GM21360 (cell line): ENCODE data around the gene GPSM1.

Experiments used
- ATAC-seq: cut with Tn5 transposase; IDR thresholded peaks from one replicate; pipeline ENCODE4 v1.9.1; 2021; ENCODE audit warnings: mild to moderate bottlenecking, moderate library complexity; ENCODE audit not compliant: unreplicated experiment

The GPSM1 gene

DNA sequence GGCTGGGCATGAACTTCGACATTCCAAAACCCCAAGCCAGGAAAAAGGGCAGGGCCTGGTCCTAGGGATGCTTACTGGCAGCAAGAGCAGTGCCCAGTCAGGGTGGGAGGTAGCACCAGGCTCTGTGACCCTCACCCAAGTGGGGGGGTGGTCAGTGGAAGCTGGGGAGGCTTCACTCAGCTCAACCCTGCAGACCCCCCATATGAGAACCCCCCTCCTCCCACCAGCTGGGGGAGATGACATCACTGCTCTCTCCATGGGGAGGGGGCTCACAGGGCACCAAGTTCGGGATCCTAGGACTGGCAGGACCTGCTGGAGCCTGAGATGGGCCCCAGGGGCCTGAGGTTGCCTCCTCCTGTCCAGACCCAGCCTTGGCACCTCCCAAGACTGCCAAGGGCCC lies 31.5 kb downstream of the GPSM1 start:
- ATAC-seq = no peak

- no peak for ATAC-seq
Observed at GRCh38 chr9:136359774-136360718, 32.7 kb downstream of the GPSM1 start.

- no peak for ATAC-seq
Observed at GRCh38 chr9:136361047-136361753, 33.9 kb downstream of the GPSM1 start.

DNA sequence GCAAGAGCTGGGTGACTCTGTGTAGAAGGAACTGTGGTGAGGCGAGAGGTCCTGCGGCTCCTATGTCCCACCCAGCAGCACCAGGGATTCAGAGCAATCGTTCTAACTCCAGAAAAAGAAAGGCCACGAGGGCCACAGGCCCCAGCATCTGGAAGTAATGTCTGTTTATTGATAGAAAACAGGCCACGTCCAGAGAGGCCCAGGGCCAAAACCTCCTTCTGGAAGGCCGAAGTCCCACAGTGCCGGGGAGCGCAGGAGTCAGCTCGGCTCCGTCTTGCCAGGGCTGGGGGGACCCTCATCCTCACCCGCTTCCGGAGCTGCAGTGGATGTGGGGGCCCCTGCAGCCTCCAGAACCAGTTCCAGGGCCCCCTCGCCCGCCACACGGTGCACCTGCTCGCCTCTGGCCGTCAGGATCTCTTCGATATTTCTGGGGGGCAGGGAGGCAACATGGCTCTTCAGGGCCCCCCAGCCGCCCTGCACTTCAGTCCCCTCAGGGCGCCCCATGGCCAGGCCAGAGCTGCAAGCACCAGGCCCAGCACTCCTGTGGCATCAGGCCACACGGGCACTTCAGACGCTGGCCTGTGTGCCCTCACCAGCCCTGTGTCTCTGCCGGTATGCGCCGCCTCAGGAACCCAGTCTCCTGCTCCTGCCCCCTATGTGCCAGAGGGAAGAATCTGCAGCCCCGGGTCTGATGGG lies 34.6 kb downstream of the GPSM1 start:
- no peak for ATAC-seq

- no peak for ATAC-seq
Observed at GRCh38 chr9:136362450-136362784, 35.1 kb downstream of the GPSM1 start.

DNA sequence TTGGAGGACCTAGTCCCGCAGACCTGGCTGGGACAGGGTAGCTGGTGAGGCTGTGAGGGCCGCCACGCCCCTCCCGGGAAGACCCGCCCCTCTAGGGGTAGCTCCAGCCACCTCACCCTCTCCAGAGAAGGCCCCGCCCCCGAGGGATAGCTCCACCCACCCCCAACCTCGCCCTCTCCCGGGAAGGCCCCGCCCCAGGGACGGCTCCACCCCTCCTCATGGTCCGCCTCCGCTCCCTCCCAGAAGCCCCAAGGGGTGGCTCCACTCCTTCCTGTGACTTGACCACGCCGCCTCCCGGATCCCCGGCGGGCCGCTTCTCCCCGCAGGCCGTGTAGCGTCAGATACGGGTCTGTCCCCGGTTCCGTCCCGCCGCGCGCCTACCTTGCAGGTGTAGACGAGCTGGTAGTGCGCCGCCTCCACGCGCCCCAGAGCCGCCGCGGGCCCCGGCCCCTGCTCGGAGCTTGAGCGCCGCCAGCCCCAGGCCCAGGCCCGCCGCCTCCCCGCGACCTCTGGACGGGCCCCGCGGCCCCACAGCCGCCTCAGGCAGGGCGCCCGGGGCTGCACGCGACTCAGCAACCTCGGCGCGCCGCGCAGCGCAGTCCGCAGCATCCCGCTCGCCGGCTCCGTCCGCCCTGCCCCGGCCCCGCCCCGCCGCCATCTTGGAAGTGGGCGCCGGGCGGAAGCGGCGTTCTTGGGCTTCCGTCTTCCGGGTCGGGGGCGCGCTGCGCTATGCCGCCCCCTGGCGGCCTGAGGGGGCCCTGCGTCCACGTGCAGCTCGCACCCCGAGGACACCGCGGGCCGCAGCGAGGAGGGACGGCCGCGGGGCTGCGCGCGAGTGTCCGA lies 36.0 kb downstream of the GPSM1 start, which contains the start of gene DNLZ:
Gene DNLZ, minus strand, starts transcription at position 639 of the 843 bp plus-strand sequence. Its CDS starts 30 bp downstream, at position 609.
- ATAC-seq = peak; percentile 64

GRCh38 chr9:136363949-136364748 lies 36.8 kb downstream of the GPSM1 start:
- no peak for ATAC-seq

- no peak for ATAC-seq
Observed at GRCh38 chr9:136364942-136365774, 37.8 kb downstream of the GPSM1 start.

DNA sequence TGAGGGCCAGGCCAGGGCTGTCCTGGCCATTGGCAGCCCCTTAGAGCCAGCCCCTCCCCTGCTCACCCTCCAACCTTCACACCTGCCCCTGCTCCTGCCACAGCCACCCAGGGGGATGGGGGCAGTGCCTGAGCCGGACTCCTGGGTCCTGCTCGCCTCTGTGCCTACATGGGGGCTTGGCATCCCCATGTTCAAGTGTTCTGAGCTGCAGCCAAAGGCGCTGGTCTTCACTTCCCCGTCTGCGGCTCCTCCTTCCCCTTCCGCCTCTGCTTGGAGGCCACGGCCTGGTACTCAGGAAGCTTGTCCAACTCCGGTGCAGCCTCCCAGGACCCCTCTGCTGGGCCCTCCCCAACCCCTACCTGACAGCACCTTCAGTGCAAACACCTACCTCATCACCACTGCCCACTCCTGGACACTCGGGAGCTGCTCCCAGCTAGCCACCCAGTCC lies 38.5 kb downstream of the GPSM1 start:
- no peak for ATAC-seq

- ATAC-seq = no peak
Observed at GRCh38 chr9:136366826-136367225, 39.5 kb downstream of the GPSM1 start.

- ATAC-seq = no peak
Observed at GRCh38 chr9:136367296-136368145, 40.2 kb downstream of the GPSM1 start.

GRCh38 chr9:136368190-136368589 lies 40.9 kb downstream of the GPSM1 start:
- ATAC-seq = no peak

GRCh38 chr9:136370037-136370436 lies 42.7 kb downstream of the GPSM1 start:
- ATAC-seq = no peak

DNA sequence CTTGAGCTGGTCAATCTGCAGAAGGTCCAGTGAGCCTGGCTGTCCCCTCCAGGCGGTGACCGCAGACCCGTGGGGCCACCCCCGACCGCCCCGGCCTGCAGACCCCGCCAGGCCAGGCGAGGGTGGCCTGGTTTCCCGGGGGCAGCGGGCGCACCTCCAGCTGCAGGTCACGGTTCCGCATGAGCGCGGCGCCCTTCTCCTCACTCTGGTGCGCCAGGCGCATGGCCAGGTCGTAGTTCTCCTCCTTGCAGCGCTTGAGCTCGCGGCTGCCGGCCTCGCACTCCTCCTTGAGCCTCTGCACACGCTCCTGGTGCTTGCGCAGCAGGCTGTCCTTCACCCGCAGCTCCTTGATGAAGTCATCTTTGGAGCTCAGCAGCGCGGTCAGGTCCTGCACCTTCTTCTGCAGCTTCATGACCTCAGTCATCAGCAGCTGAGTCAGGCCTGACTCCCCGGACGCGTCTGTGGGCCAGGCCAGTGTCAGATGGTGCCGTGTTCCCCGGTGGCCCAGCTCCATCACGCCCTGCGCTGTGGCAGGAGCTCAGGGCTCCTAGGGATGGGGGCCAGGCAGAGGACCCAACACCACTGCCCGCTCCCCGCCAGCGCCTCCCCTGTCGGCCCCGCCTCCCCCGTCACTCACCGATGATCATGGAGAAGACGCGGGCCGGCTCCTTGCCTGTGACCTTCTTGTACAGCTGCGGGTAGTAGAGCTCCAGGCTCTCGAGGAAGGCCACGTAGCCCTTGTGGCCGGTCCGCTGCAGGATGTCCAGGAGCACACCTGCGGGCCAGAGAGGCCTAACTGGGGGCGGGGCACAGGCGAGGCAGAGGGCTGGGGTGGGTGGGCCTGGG lies 43.6 kb downstream of the GPSM1 start:
- no peak for ATAC-seq

GRCh38 chr9:136371533-136371880 lies 44.2 kb downstream of the GPSM1 start:
- no peak for ATAC-seq

DNA sequence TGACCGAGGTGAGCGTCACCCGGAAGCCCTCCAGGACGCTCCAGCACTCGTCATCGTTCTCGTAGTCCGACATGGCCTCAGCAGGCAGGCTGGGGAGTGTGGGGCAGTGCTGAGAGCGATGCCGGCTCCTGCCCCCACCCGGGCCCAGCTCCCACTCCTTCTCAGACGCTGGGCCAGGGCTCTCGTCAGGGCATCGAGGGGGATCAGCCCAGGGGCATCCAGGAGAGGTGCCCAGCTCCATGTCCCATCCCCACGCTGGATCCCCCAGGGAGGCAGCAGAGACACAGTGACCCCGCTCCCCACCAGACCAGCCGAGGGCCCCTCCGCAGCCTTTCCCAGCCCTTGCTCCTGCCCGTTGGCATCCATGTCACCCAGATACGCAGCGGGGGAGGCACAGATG lies 44.7 kb downstream of the GPSM1 start:
- no peak for ATAC-seq
